Type B pancreatic cell (in vitro differentiated cells): ENCODE measurements around the gene MOB2. TPM values are rescaled to one million over a fixed set of nuclear protein-coding genes. Genes with fewer than 3 reads are reported as not detected.
A peak's percentile ranks its signal among the peaks of the same experiment; 100 is the strongest.

Experiments
- DNase-seq: peaks from one replicate; pipeline ENCODE4 v3.0.0; 2021; ENCODE audit warnings: mixed read lengths; ENCODE audit not compliant: unreplicated experiment; ENCODE audit errors: extremely low spot score
- H3K27ac Mint-ChIP-seq: 2 replicates; pipeline ENCODE4 v1.8.0; 2021; ENCODE audit warnings: mild to moderate bottlenecking, mixed read lengths
- H3K27me3 Mint-ChIP-seq: 2 replicates; pipeline ENCODE4 v1.8.0; 2021; ENCODE audit warnings: mixed read lengths
- H3K36me3 Mint-ChIP-seq: 2 replicates; pipeline ENCODE4 v1.8.0; 2021; ENCODE audit warnings: mixed read lengths
- H3K4me1 Mint-ChIP-seq: one replicate; pipeline ENCODE4 v1.8.0; 2021; ENCODE audit warnings: mixed read lengths; ENCODE audit not compliant: unreplicated experiment
- H3K4me3 Mint-ChIP-seq: 2 replicates; pipeline ENCODE4 v1.8.0; 2021; ENCODE audit warnings: mild to moderate bottlenecking, mixed read lengths
- H3K9me3 Mint-ChIP-seq: 2 replicates; pipeline ENCODE4 v1.8.0; 2021; ENCODE audit warnings: mixed read lengths
- total RNA-seq: library from RNA; stranded (reverse); gene quantifications from 2 replicates; pipeline ENCODE4 v1.2.1, GENCODE V29; 2021; ENCODE audit warnings: low replicate concordance
- TF ChIP-seq, protein P1 (sequence below): fragments of 200-600 bp; sonication (generic); conservative IDR thresholded peaks from 2 replicates; pipeline ENCODE4 v1.5.0; 2021; ENCODE audit warnings: antibody characterized with exemption, mild to moderate bottlenecking

MOB2 gene
- total RNA-seq, 1 donor from 2014 or later = 39.6 TPM

DNA sequence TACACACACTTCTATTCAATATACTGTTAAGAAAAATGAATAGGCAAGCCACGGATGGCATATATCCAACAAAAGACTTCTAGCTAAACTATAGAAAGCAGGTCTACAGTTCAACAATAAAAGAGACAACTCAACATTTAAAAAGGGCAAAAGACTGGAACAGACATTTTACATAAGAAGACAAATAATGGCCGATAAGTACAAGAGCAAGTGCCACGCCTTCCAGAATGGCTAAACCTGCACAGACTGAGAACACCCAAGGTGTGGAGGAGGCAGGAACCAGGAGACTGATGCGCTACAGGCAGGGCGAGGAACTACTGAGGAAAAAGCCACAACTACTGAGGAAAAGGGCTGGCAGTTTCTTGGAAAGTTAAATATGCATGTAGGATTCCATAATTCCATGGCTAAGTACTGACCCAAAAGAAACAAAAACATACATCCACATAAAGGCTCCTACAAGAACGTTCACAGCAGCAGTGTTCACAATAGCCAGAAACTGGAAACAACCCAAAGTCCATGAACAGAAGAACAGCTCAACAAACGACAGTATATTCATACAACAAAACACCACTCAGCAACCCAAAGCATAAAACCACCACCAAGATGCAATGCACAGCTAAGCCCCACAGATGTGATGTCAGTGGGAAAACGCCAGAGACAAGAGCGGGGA, 9.6 kb upstream of the MOB2 start:
- Mint-ChIP-seq H3K36me3 (peaks cover 12% of the 10 kb centered on the region), H3K4me1 (peaks cover 12% of the 10 kb centered on the region), H3K27me3 (no peaks in the 10 kb centered on the region), H3K9me3 (peaks cover 9% of the 10 kb centered on the region), H3K4me3 (peak overlapping the region; percentile 59), H3K27ac (peak overlapping the region; percentile 88)
- TF ChIP-seq, protein P1, sequence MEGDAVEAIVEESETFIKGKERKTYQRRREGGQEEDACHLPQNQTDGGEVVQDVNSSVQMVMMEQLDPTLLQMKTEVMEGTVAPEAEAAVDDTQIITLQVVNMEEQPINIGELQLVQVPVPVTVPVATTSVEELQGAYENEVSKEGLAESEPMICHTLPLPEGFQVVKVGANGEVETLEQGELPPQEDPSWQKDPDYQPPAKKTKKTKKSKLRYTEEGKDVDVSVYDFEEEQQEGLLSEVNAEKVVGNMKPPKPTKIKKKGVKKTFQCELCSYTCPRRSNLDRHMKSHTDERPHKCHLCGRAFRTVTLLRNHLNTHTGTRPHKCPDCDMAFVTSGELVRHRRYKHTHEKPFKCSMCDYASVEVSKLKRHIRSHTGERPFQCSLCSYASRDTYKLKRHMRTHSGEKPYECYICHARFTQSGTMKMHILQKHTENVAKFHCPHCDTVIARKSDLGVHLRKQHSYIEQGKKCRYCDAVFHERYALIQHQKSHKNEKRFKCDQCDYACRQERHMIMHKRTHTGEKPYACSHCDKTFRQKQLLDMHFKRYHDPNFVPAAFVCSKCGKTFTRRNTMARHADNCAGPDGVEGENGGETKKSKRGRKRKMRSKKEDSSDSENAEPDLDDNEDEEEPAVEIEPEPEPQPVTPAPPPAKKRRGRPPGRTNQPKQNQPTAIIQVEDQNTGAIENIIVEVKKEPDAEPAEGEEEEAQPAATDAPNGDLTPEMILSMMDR = no peak
- DNase-seq = no peak

DNA sequence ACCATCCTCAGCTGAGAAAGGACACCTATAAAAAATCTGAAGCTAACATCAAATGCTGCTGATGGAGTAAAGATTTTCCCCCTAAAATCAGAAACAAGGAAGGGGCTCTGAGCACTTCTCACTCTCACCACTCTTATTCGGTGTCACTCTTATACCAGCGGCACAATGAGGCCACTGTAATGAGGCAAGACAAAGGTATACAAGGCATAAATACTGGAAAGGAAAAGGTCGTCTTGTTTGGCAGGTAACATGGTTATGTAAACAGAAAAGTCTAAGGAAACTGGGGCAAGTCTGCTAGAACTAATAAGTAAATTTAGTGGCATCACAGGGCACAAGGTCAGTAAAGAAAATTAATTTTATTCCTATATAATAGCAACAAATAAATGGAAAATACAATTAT, 8.1 kb upstream of the MOB2 start:
- no peak for DNase-seq
- TF ChIP-seq, protein P1 = no peak
- peaks cover 9% of the 10 kb centered on the region for H3K36me3 Mint-ChIP-seq
- no peak overlapping the region for H3K27ac Mint-ChIP-seq
- no peaks in the 10 kb centered on the region for H3K27me3 Mint-ChIP-seq
- H3K9me3 Mint-ChIP-seq = peaks cover 9% of the 10 kb centered on the region
- no peak overlapping the region for H3K4me3 Mint-ChIP-seq
- H3K4me1 Mint-ChIP-seq = peaks cover 12% of the 10 kb centered on the region

DNA sequence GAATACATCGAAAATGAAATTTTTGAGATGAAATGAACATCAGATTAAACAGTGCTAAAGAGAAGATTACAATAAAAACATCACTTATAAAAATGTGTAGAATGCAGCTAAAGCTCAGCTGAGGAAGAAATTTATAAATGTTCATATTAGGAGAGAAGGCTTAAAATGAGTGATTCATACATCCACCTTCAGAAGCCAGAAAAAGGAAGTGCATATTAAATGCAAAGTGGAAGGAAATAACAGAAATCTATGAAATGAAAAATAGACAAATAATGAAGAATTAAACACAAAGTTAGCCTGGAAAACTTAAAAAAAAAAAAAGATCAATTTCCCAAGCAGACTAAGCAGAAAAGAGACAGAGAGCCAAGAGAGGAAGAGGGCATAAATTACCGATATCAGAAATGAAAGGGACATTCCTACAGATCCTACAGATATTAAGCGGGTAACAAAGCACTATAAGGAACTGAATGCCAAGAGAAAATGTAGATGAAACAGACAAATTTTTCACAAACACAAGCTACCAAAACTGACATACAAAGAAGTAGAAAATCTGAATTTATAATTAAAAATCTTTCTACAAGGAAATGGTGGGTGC, 7.2 kb upstream of the MOB2 start:
- H3K27me3 Mint-ChIP-seq = no peaks in the 10 kb centered on the region
- TF ChIP-seq, protein P1 = no peak
- H3K9me3 Mint-ChIP-seq = peaks cover 9% of the 10 kb centered on the region
- DNase-seq = no peak
- peaks cover 18% of the 10 kb centered on the region for H3K4me1 Mint-ChIP-seq
- no peak overlapping the region for H3K27ac Mint-ChIP-seq
- H3K36me3 Mint-ChIP-seq = peaks cover 4% of the 10 kb centered on the region
- no peak overlapping the region for H3K4me3 Mint-ChIP-seq

DNA sequence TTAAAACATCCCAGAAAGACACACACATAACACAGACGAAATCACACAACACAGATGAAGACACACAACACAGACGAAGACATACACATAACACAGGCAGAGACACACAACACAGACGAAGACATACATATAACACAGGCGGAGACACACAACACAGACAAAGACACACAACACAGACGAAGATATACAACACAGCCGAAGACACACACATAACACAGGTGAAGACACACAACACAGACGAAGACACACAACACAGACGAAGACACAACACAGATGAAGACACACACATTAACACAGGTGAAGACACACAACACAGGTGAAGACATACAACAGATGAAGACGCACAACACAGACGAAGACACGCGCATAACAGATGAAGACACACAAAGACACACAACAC, 4.8 kb upstream of the MOB2 start:
- Mint-ChIP-seq H3K4me1 (peaks cover 12% of the 10 kb centered on the region), H3K27ac (no peak overlapping the region), H3K36me3 (peaks cover 4% of the 10 kb centered on the region), H3K4me3 (no peak overlapping the region), H3K27me3 (no peaks in the 10 kb centered on the region), H3K9me3 (peaks cover 9% of the 10 kb centered on the region)
- DNase-seq = no peak
- TF ChIP-seq, protein P1 = no peak

DNA sequence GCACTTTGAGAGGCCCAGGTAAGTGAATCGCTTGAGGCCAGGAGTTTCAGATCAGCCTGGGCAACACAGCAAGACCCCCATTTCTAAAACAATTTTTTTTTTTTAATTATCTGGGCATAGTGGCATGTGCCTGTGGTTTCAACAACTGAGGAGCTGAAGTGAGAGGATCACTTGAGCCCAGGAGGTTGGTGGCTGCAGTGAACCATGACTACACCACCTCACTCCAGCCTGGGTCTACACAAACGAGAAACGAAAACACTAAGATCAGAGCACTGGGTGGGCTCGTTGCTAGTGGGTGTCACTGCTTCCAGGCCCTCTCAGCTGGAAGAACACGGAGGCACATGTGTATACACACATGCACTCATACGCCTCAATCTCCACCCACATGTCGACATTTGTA, 4.1 kb upstream of the MOB2 start:
- Mint-ChIP-seq H3K36me3 (peaks cover 4% of the 10 kb centered on the region), H3K4me1 (peaks cover 6% of the 10 kb centered on the region), H3K27ac (no peak overlapping the region), H3K27me3 (no peaks in the 10 kb centered on the region), H3K9me3 (peaks cover 1% of the 10 kb centered on the region), H3K4me3 (no peak overlapping the region)
- TF ChIP-seq, protein P1 = no peak
- DNase-seq = no peak
